IMR-90 (cell line): ENCODE results near the gene PARD3. TPM values are rescaled to one million over a fixed set of nuclear protein-coding genes. Genes with fewer than 3 reads are reported as not detected.

Source experiments
- ATAC-seq: fragments of 200-7000 bp; cut with Tn5 transposase; 2 replicates; pipeline ENCODE4 v1.9.1; 2020; ENCODE audit warnings: low read depth, mild to moderate bottlenecking, moderate library complexity
- BruUV-seq: library from RNA; stranded (reverse); fragments of 400-500 nt; replicated peaks from 2 replicates; lab custom pipeline; 2021; lab: Mats Ljungman, UMichigan
- CTCF ChIA-PET: fragments of 300-600 bp; formaldehyde crosslinking; extraction: SDS; loops from one replicate; lab custom pipeline; 2021; ENCODE audit warnings: antibody characterized with exemption; lab: Yijun Ruan, JAX
- POLR2A ChIA-PET: fragments of 300-600 bp; sonication (Branson Sonifier 250); formaldehyde crosslinking; loops from one replicate; lab custom pipeline; 2022; ENCODE audit warnings: antibody characterized with exemption; ENCODE audit not compliant: unreplicated experiment; lab: Charles Lee
- DNase-seq: peaks from one replicate; pipeline ENCODE4 v3.0.0; 2013
- H2AFZ ChIP-seq: replicated peaks from 2 replicates; pipeline ENCODE3; 2013; ENCODE audit warnings: low read length, mild to moderate bottlenecking; ENCODE audit not compliant: poor library complexity
- H2AK5ac ChIP-seq: 2 replicates; pipeline ENCODE4 v1.6.1; 2013; ENCODE audit warnings: low read depth, low read length, inconsistent platforms
- H2AK9ac ChIP-seq: replicated peaks from 2 replicates; pipeline ENCODE3; 2013; ENCODE audit warnings: mild to moderate bottlenecking, low read depth, low read length, moderate library complexity; ENCODE audit not compliant: poor library complexity
- H2BK120ac ChIP-seq: 2 replicates; pipeline ENCODE4 v1.6.1; 2013; ENCODE audit warnings: low read depth, low read length, inconsistent platforms
- H2BK15ac ChIP-seq: 3 replicates; pipeline ENCODE4 v1.6.1; 2013; ENCODE audit warnings: low read depth, low read length, inconsistent platforms
- H2BK20ac ChIP-seq: 2 replicates; pipeline ENCODE4 v1.6.1; 2013; ENCODE audit warnings: low read depth, mild to moderate bottlenecking, inconsistent platforms, low read length, moderate library complexity
- H2BK5ac ChIP-seq: 2 replicates; pipeline ENCODE4 v1.6.1; 2013; ENCODE audit warnings: mild to moderate bottlenecking, low read depth, low read length, inconsistent platforms; ENCODE audit not compliant: poor library complexity, severe bottlenecking
- H3K14ac ChIP-seq: replicated peaks from 2 replicates; pipeline ENCODE4 v1.6.1; 2013; ENCODE audit warnings: low read depth, low read length, inconsistent platforms
- H3K18ac ChIP-seq: 2 replicates; pipeline ENCODE4 v1.6.1; 2013; ENCODE audit warnings: low read depth, low read length, control low read depth
- H3K23ac ChIP-seq: 2 replicates; pipeline ENCODE4 v1.6.1; 2013; ENCODE audit warnings: low read depth, low read length, inconsistent platforms
- H3K27ac ChIP-seq: 2 replicates; pipeline ENCODE4 v1.5.1; 2013; ENCODE audit warnings: mild to moderate bottlenecking, control low read depth, low read length; ENCODE audit not compliant: insufficient read depth
- H3K27me3 ChIP-seq: 2 replicates; pipeline ENCODE4 v1.6.1; 2013; ENCODE audit warnings: low read length; ENCODE audit not compliant: control insufficient read depth, insufficient read depth
- H3K36me3 ChIP-seq: 2 replicates; pipeline ENCODE4 v1.6.1; 2013; ENCODE audit warnings: low read length, mixed read lengths; ENCODE audit not compliant: control insufficient read depth, insufficient read depth
- H3K4ac ChIP-seq: 2 replicates; pipeline ENCODE4 v1.6.1; 2013; ENCODE audit warnings: low read depth, low read length, inconsistent platforms
- H3K4me1 ChIP-seq: 2 replicates; pipeline ENCODE4 v1.6.1; 2013; ENCODE audit warnings: low read length, mixed read lengths; ENCODE audit not compliant: control insufficient read depth, insufficient read depth
- H3K4me2 ChIP-seq: 2 replicates; pipeline ENCODE4 v1.6.1; 2013; ENCODE audit warnings: low read depth, mild to moderate bottlenecking, control low read depth, low read length, moderate library complexity
- H3K4me3 ChIP-seq: 2 replicates; pipeline ENCODE4 v1.5.1; 2013; ENCODE audit warnings: low read depth, mild to moderate bottlenecking, control low read depth, low read length, moderate library complexity; ENCODE audit not compliant: insufficient read depth
- H3K56ac ChIP-seq: 2 replicates; pipeline ENCODE4 v1.6.1; 2013; ENCODE audit warnings: low read length, inconsistent platforms; ENCODE audit not compliant: insufficient read depth; ENCODE audit errors: extremely low read depth
- H3K79me1 ChIP-seq, 2 experiments: 2 replicates each; pipeline ENCODE4 v1.6.1; 2013; ENCODE audit warnings: low read length in 2 of 2, inconsistent platforms in 1 of 2, low read depth in 1 of 2
- H3K9ac ChIP-seq: 2 replicates; pipeline ENCODE4 v1.6.1; 2013; ENCODE audit warnings: low read depth, low read length, control low read depth
- H3K9me1 ChIP-seq: 2 replicates; pipeline ENCODE4 v1.6.1; 2013; ENCODE audit warnings: low read length, inconsistent platforms; ENCODE audit not compliant: insufficient read depth
- H3K9me3 ChIP-seq: 2 replicates; pipeline ENCODE4 v1.6.1; 2013; ENCODE audit warnings: low read length; ENCODE audit not compliant: control insufficient read depth, insufficient read depth
- H4K20me1 ChIP-seq: 2 replicates; pipeline ENCODE4 v1.6.1; 2013; ENCODE audit warnings: low read length, inconsistent platforms; ENCODE audit not compliant: insufficient read depth
- H4K5ac ChIP-seq: 2 replicates; pipeline ENCODE4 v1.6.1; 2013; ENCODE audit warnings: mild to moderate bottlenecking, low read depth, low read length, control low read depth
- H4K8ac ChIP-seq, 2 experiments: 2 replicates each; pipeline ENCODE4 v1.6.1; 2013; ENCODE audit warnings: low read depth in 2 of 2, low read length in 2 of 2, control low read depth in 1 of 2, inconsistent platforms in 1 of 2
- H4K91ac ChIP-seq: 2 replicates; pipeline ENCODE4 v1.6.1; 2013; ENCODE audit warnings: low read depth, low read length, inconsistent platforms; ENCODE audit not compliant: insufficient read depth
- BHLHE40 ChIP-seq: fragments of 150-350 bp; IDR thresholded peaks from 2 replicates; pipeline ENCODE4 v1.6.1; 2016; ENCODE audit warnings: mild to moderate bottlenecking, low read depth, low read length
- CEBPB ChIP-seq: IDR thresholded peaks from 2 replicates; pipeline ENCODE4 v1.6.1; 2012; ENCODE audit warnings: low read depth, low read length, improper control_type of control experiment
- CHD1 ChIP-seq: IDR thresholded peaks from 2 replicates; pipeline ENCODE4 v1.6.1; 2012; ENCODE audit warnings: low read depth, low read length, improper control_type of control experiment
- FOS ChIP-seq: fragments of 150-350 bp; IDR thresholded peaks from 2 replicates; pipeline ENCODE4 v1.6.1; 2016; ENCODE audit warnings: low read depth, low read length
- MAFK ChIP-seq: IDR thresholded peaks from 2 replicates; pipeline ENCODE4 v1.6.1; 2012; ENCODE audit warnings: low read depth, low read length, improper control_type of control experiment
- MAZ ChIP-seq: IDR thresholded peaks from 2 replicates; pipeline ENCODE4 v1.6.1; 2012; ENCODE audit warnings: low read depth, mild to moderate bottlenecking, low read length, improper control_type of control experiment, moderate library complexity, borderline replicate concordance
- MXI1 ChIP-seq: IDR thresholded peaks from 2 replicates; pipeline ENCODE4 v1.6.1; 2012; ENCODE audit warnings: low read depth, mild to moderate bottlenecking, low read length, moderate library complexity, borderline replicate concordance
- NFE2L2 ChIP-seq: fragments of 150-350 bp; IDR thresholded peaks from 2 replicates; pipeline ENCODE4 v1.6.1; 2016; ENCODE audit warnings: low read depth, mild to moderate bottlenecking, low read length
- POLR2A ChIP-seq: IDR thresholded peaks from 2 replicates; pipeline ENCODE4 v1.6.1; 2012; ENCODE audit warnings: mild to moderate bottlenecking, low read depth, low read length
- RAD21 ChIP-seq: IDR thresholded peaks from 2 replicates; pipeline ENCODE4 v1.6.1; 2012; ENCODE audit warnings: low read length, improper control_type of control experiment
- RCOR1 ChIP-seq: IDR thresholded peaks from 2 replicates; pipeline ENCODE4 v1.6.1; 2012; ENCODE audit warnings: mild to moderate bottlenecking, low read length, improper control_type of control experiment; ENCODE audit not compliant: insufficient replicate concordance
- RFX5 ChIP-seq: IDR thresholded peaks from 2 replicates; pipeline ENCODE4 v1.8.0; 2012; ENCODE audit warnings: low read depth, mild to moderate bottlenecking, low read length, moderate library complexity
- SMC3 ChIP-seq: fragments of 150-350 bp; IDR thresholded peaks from 2 replicates; pipeline ENCODE4 v1.6.1; 2016; ENCODE audit warnings: low read depth, mild to moderate bottlenecking, antibody characterized with exemption, low read length, moderate library complexity
- WGBS, 2 experiments: methylation state at CpG; one replicate each; pipeline versions ENCODE4 v1.1.5 to v1.1.7; 2013; ENCODE audit warnings: missing lambda C conversion rate in 2 of 2; ENCODE audit not compliant: insufficient read length in 1 of 2; ENCODE audit errors: extremely low coverage in 2 of 2; 5-methylcytosine and 5-hydroxymethylcytosine counted together
- dilution Hi-C: fragments of 300-500 bp; cut with HindIII; formaldehyde crosslinking; loops from one replicate; pipeline ENCODE4 v1.14.3; 2018; ENCODE audit warnings: low sequenced_read_pairs; ENCODE audit not compliant: unreplicated experiment
- in situ Hi-C: fragments of 300-500 bp; cut with MboI; formaldehyde crosslinking; loops from 3 replicates; pipeline ENCODE4 v1.14.3; 2019; ENCODE audit warnings: low sequenced_read_pairs, inconsistent platforms, mixed read lengths
- intact Hi-C: fragments of 100-400 bp; cut with micrococcal nuclease; formaldehyde crosslinking; loops from 2 replicates; pipeline ENCODE4 v1.10.0; 2022
- polyA plus RNA-seq, 3 experiments: library from polyadenylated mRNA; depleted of rRNA; stranded (reverse); fragments of >200 nt; gene quantifications; 2 replicates each; pipeline ENCODE4 v1.2.3, GENCODE V29; 2012; ENCODE audit warnings: low replicate concordance in 1 of 3
- total RNA-seq: library from RNA; depleted of rRNA; stranded (reverse); fragments of >200 nt; gene quantifications from 2 replicates; pipeline ENCODE4 v1.2.3, GENCODE V29; 2012
- TF ChIP-seq, protein P1 (sequence below): fragments of 150-350 bp; IDR thresholded peaks from 2 replicates; pipeline ENCODE4 v1.6.1; 2017; ENCODE audit warnings: mild to moderate bottlenecking, antibody characterized with exemption, low read length, low read depth
- TF ChIP-seq, protein P2 (sequence below): fragments of 150-350 bp; IDR thresholded peaks from 2 replicates; pipeline ENCODE4 v1.6.1; 2016; ENCODE audit warnings: low read depth, mild to moderate bottlenecking, low read length, moderate library complexity, borderline replicate concordance
- TF ChIP-seq, protein P3 (sequence below): conservative IDR thresholded peaks from 2 replicates; pipeline ENCODE4 v1.5.1; 2012; ENCODE audit warnings: mild to moderate bottlenecking, low read depth, low read length, improper control_type of control experiment

The PARD3 gene
- total and polyA plus RNA-seq, 2 of the 4 experiments (the other 2 are of a cell fraction), result 14.6 to 37.5 TPM

DNA sequence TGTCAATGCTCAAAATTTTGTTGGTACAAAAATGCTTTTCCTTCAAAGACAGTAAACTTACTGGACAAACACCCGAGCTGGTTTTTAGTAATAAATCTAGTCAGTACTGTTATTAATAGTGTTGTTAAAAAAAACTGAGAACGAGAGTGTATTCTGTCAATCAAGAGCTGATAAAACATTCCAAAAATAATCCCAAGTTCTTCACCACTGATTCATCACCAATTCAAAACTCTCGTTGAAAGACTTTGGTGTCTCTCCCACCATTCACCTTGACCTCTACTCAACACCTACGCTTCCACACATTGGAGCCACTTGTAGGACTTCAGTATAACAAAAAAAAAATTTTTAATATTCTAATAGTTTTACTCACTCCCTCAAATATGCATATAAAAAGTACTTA is 279.2 kb downstream of the PARD3 start:
- H3K9me3 ChIP-seq, result no peaks in the 10 kb centered on the region; the same call in 1 of the 2 replicates
- no peak overlapping the region for H4K91ac ChIP-seq
- dilution Hi-C loops (no loop called here), in situ Hi-C loops (no loop called here), intact Hi-C loops (no loop called here)
- DNase-seq, result no peak
- H3K4me2 ChIP-seq, result no peak overlapping the region
- no peaks in the 10 kb centered on the region for H3K27me3 ChIP-seq
- H3K14ac ChIP-seq, result no peak overlapping the region
- H2AK9ac ChIP-seq, result no peak overlapping the region
- no peak overlapping the region for H3K23ac ChIP-seq
- TF ChIP-seq MAFK (no peak), CHD1 (no peak), RCOR1 (no peak), NFE2L2 (no peak), RAD21 (no peak), FOS (no peak), BHLHE40 (no peak), RFX5 (no peak), SMC3 (no peak), CEBPB (no peak), MAZ (no peak), MXI1 (no peak), POLR2A (no peak)
- TF ChIP-seq, protein P1, sequence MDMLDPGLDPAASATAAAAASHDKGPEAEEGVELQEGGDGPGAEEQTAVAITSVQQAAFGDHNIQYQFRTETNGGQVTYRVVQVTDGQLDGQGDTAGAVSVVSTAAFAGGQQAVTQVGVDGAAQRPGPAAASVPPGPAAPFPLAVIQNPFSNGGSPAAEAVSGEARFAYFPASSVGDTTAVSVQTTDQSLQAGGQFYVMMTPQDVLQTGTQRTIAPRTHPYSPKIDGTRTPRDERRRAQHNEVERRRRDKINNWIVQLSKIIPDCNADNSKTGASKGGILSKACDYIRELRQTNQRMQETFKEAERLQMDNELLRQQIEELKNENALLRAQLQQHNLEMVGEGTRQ, result no peak
- TF ChIP-seq, protein P2, sequence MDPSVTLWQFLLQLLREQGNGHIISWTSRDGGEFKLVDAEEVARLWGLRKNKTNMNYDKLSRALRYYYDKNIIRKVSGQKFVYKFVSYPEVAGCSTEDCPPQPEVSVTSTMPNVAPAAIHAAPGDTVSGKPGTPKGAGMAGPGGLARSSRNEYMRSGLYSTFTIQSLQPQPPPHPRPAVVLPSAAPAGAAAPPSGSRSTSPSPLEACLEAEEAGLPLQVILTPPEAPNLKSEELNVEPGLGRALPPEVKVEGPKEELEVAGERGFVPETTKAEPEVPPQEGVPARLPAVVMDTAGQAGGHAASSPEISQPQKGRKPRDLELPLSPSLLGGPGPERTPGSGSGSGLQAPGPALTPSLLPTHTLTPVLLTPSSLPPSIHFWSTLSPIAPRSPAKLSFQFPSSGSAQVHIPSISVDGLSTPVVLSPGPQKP, result no peak
- TF ChIP-seq, protein P3, sequence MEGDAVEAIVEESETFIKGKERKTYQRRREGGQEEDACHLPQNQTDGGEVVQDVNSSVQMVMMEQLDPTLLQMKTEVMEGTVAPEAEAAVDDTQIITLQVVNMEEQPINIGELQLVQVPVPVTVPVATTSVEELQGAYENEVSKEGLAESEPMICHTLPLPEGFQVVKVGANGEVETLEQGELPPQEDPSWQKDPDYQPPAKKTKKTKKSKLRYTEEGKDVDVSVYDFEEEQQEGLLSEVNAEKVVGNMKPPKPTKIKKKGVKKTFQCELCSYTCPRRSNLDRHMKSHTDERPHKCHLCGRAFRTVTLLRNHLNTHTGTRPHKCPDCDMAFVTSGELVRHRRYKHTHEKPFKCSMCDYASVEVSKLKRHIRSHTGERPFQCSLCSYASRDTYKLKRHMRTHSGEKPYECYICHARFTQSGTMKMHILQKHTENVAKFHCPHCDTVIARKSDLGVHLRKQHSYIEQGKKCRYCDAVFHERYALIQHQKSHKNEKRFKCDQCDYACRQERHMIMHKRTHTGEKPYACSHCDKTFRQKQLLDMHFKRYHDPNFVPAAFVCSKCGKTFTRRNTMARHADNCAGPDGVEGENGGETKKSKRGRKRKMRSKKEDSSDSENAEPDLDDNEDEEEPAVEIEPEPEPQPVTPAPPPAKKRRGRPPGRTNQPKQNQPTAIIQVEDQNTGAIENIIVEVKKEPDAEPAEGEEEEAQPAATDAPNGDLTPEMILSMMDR, result no peak
- no peak overlapping the region for H3K56ac ChIP-seq
- H3K9me1 ChIP-seq, result peaks cover 3% of the 10 kb centered on the region; the same call in 1 of the 2 replicates
- H3K27ac ChIP-seq, result no peak overlapping the region
- H3K36me3 ChIP-seq, result no peaks in the 10 kb centered on the region
- H4K20me1 ChIP-seq, result no peaks in the 10 kb centered on the region
- no TSS peak for BruUV-seq
- H3K18ac ChIP-seq, result no peak overlapping the region
- no peak overlapping the region for H3K9ac ChIP-seq
- no peak overlapping the region for H3K4me3 ChIP-seq
- H2BK120ac ChIP-seq, result no peak overlapping the region
- no peak overlapping the region for H2AK5ac ChIP-seq
- H2BK20ac ChIP-seq, result no peak overlapping the region
- H3K79me1 ChIP-seq, result peaks cover 10 to 33% of the 10 kb centered on the region in 2 experiments
- H4K5ac ChIP-seq, result no peak overlapping the region
- no peak overlapping the region for H4K8ac ChIP-seq
- CTCF ChIA-PET, result no interaction called here
- no peak for ATAC-seq
- H3K4ac ChIP-seq, result no peak overlapping the region
- H2AFZ ChIP-seq, result no peak overlapping the region
- H2BK15ac ChIP-seq, result no peak overlapping the region
- WGBS, 2 experiments, result 80% methylated on average over 1 of the region's 4 CpGs; no CpG with 5 or more reads in 1 of the 2 experiments
- no peak overlapping the region for H2BK5ac ChIP-seq
- peaks cover 4% of the 10 kb centered on the region for H3K4me1 ChIP-seq
- POLR2A ChIA-PET, result no interaction called here
